Measurements from ENCODE around the gene EXOSC9. TPM values are rescaled to one million over a fixed set of nuclear protein-coding genes. Genes with fewer than 3 reads are reported as not detected.

EXOSC9 gene
- polyA plus RNA-seq, 1 of the 3 experiments (the other 2 are of a cell fraction) = 38.8 TPM

GRCh38 chr4:121796283-121796682 lies 4.8 kb upstream of the EXOSC9 start (continued):
- TF ChIP-seq POLR2AphosphoS5 (IDR thresholded peaks at IDR 0.05; ENCODE audit: low read depth, low read length) (no peak), TEAD4 (IDR thresholded peaks at IDR 0.05; ENCODE audit: borderline replicate concordance, insufficient read depth) (no peak), MAX (IDR thresholded peaks at IDR 0.05; ENCODE audit: low read depth) (no peak), RFX5 (IDR thresholded peaks at IDR 0.05; ENCODE audit: low read length) (no peak), NFIC (IDR thresholded peaks at IDR 0.05; ENCODE audit: borderline replicate concordance) (no peak)

- no peak overlapping the region for H3K4me3 ChIP-seq (ENCODE audit: low read depth in 2 of 2, low read length in 1 of 2)
- no peak for DNase-seq
- H4K20me1 ChIP-seq (ENCODE audit: insufficient read depth) = no peaks in the 10 kb centered on the region
- WGBS (ENCODE audit: low lambda C conversion rate) = 86% methylated on average over 2 of the region's 2 CpGs
- ChIA-PET POLR2A (no interaction called here), CTCF (no interaction called here)
- peaks cover 7 to 12% of the 10 kb centered on the region in 2 experiments; a peak in 3 of 4 replicates for H3K4me1 ChIP-seq (ENCODE audit: control insufficient read depth in 1 of 2, insufficient read depth in 2 of 2, low read depth in 1 of 2, low read length in 1 of 2)
- H3K9ac ChIP-seq = no peak overlapping the region
- no peak for TF ChIP-seq FOSL2 (IDR thresholded peaks at IDR 0.05; ENCODE audit: borderline replicate concordance, low read depth)
- no peak for TF ChIP-seq RFX5 (IDR thresholded peaks at IDR 0.05; ENCODE audit: low read length)
- TF ChIP-seq USF1 (IDR thresholded peaks at IDR 0.05; ENCODE audit: borderline replicate concordance, low read depth) = no peak
- no peak for TF ChIP-seq TEAD4 (IDR thresholded peaks at IDR 0.05; ENCODE audit: borderline replicate concordance, insufficient read depth)
- no peak overlapping the region for H3K27ac ChIP-seq (ENCODE audit: low read depth in 2 of 2, low read length in 1 of 2)
- no peaks in the 10 kb centered on the region for H3K9me3 ChIP-seq
- H2AFZ ChIP-seq (ENCODE audit: low read depth) = peak overlapping the region; percentile 66
- H3K9me2 ChIP-seq = no peaks in the 10 kb centered on the region
- peaks cover 6% of the 10 kb centered on the region for H3F3A ChIP-seq (replicated peaks; ENCODE audit: insufficient read depth)
- H3K27me3 ChIP-seq (ENCODE audit: insufficient read depth) = no peaks in the 10 kb centered on the region
- peaks cover 12 to 24% of the 10 kb centered on the region in 2 experiments for H3K36me3 ChIP-seq (replicated peaks in 1 of 2; ENCODE audit: control insufficient read depth in 1 of 2, insufficient read depth in 2 of 2, low read length in 1 of 2)
- H3K79me2 ChIP-seq (ENCODE audit: insufficient read depth) = peaks cover 32% of the 10 kb centered on the region
- H3K4me2 ChIP-seq = no peak overlapping the region
Measured at GRCh38 chr4:121799208-121799823, 1.8 kb upstream of the EXOSC9 start.

DNA sequence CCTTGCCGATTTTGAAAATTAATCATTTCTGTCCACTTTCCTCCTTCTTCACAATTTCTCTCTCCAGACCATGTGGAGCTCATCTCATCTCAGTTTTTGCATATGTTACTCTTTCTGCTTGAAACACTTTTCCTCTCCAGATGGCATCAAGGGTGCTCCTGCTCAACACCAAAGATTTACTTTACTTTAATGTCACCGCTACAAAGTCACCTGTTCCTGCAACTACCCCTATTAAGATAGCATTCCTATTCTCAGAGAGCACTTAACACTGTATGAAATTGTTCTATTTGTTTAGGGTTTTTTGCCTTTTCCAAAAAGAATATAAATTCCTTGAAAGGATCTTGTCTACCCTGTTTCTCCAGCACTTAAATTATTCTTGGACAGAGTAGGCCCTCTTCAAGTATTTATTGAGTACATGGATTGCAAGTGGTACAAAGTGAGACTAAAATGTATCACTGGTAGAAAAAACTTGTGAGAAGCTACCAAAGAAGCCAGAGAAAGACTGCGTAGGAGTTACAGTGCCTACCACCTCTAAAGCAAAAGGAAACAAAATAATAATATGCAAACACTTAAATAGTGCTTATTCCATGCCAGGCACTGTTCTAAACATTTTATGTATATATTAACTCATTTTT lies 1.1 kb upstream of the EXOSC9 start:
- Histone ChIP-seq H3K4me1 (ENCODE audit: control insufficient read depth in 1 of 2, insufficient read depth in 2 of 2, low read depth in 1 of 2, low read length in 1 of 2) (peaks cover 7 to 12% of the 10 kb centered on the region in 2 experiments; a peak in 3 of 4 replicates), H3K9me3 (no peaks in the 10 kb centered on the region), H3K27ac (ENCODE audit: low read depth in 2 of 2, low read length in 1 of 2) (peak overlapping the region in 1 of 2 experiments; percentile 90; a peak in 2 of 4 replicates), H3K27me3 (ENCODE audit: insufficient read depth) (no peaks in the 10 kb centered on the region), H4K20me1 (ENCODE audit: insufficient read depth) (no peaks in the 10 kb centered on the region), H3F3A (replicated peaks; ENCODE audit: insufficient read depth) (peaks cover 6% of the 10 kb centered on the region), H3K36me3 (replicated peaks in 1 of 2; ENCODE audit: control insufficient read depth in 1 of 2, insufficient read depth in 2 of 2, low read length in 1 of 2) (peaks cover 19 to 31% of the 10 kb centered on the region in 2 experiments), H3K9me2 (no peaks in the 10 kb centered on the region), H2AFZ (ENCODE audit: low read depth) (peak overlapping the region; percentile 66), H3K79me2 (ENCODE audit: insufficient read depth) (peaks cover 39% of the 10 kb centered on the region), H3K4me3 (ENCODE audit: low read depth in 2 of 2, low read length in 1 of 2) (no peak overlapping the region), H3K4me2 (no peak overlapping the region), H3K9ac (no peak overlapping the region)
- no peak for DNase-seq
- TF ChIP-seq CHD2 (IDR thresholded peaks at IDR 0.05; ENCODE audit: low read length, partially characterized antibody) (no peak), RAD21 (IDR thresholded peaks at IDR 0.05; ENCODE audit: low read length) (no peak), JUND (IDR thresholded peaks at IDR 0.05) (no peak), MXI1 (IDR thresholded peaks at IDR 0.05; ENCODE audit: low read depth, low read length) (no peak), NFIC (IDR thresholded peaks at IDR 0.05; ENCODE audit: borderline replicate concordance) (no peak), FOSL2 (IDR thresholded peaks at IDR 0.05; ENCODE audit: borderline replicate concordance, low read depth) (no peak), FOXJ3 (CRISPR knock-in tag; IDR thresholded peaks at IDR 0.05) (no peak), GATA2 (CRISPR knock-in tag; IDR thresholded peaks at IDR 0.05) (no peak), RCOR1 (IDR thresholded peaks at IDR 0.05; ENCODE audit: low read length) (no peak), ZBTB33 (IDR thresholded peaks at IDR 0.05; ENCODE audit: borderline replicate concordance, low read depth) (no peak), POLR2AphosphoS5 (IDR thresholded peaks at IDR 0.05; ENCODE audit: low read depth, low read length) (no peak), RFX5 (IDR thresholded peaks at IDR 0.05; ENCODE audit: low read length) (no peak), RXRA (IDR thresholded peaks at IDR 0.05; ENCODE audit: borderline replicate concordance, low read depth) (no peak), NRF1 (IDR thresholded peaks at IDR 0.05; ENCODE audit: low read depth, low read length) (no peak), IRF3 (IDR thresholded peaks at IDR 0.05; ENCODE audit: low read depth, low read length) (no peak), MAX (IDR thresholded peaks at IDR 0.05; ENCODE audit: low read depth) (no peak), SMC3 (IDR thresholded peaks at IDR 0.05; ENCODE audit: low read depth, low read length) (no peak)
- ChIA-PET CTCF (no interaction called here), POLR2A (interaction anchor here (1.8 kb wide), 1 partner anchor 70 kb away, joined by 6 read pairs; the partner anchor contains the start of gene BBS7)
- WGBS (ENCODE audit: low lambda C conversion rate) = 74% methylated on average over 3 of the region's 3 CpGs
